PC-3 (cell line): ENCODE data around the gene NDOR1.

Source experiments
- CTCF ChIP-seq: fragments of 300-600 bp; sonication (generic); conservative IDR thresholded peaks from 2 replicates; pipeline ENCODE4 v1.5.1; 2017; ENCODE audit warnings: antibody characterized with exemption, low read depth, mild to moderate bottlenecking, low read length
- EZH2 ChIP-seq: fragments of 300-600 bp; sonication (generic); IDR thresholded peaks from one replicate; pipeline ENCODE4 v1.6.1; 2017; ENCODE audit warnings: antibody characterized with exemption, mild to moderate bottlenecking, low read length; ENCODE audit not compliant: unreplicated experiment
- EZH2phosphoT487 ChIP-seq: fragments of 300-600 bp; sonication (generic); IDR thresholded peaks from 2 replicates; pipeline ENCODE4 v1.6.1; 2018; ENCODE audit warnings: mild to moderate bottlenecking, antibody characterized with exemption, low read length, borderline replicate concordance

- TF ChIP-seq CTCF (no peak), EZH2 (no peak), EZH2phosphoT487 (no peak)
Measured at GRCh38 chr9:137254624-137255447, 49.3 kb downstream of the NDOR1 start, which contains the start of gene NELFB.
